Measurements from ENCODE around the gene PJVK. TPM values are rescaled to one million over a fixed set of nuclear protein-coding genes. Genes with fewer than 3 reads are reported as not detected.
A peak's percentile ranks its signal among the peaks of the same experiment; 100 is the strongest.

Gene PJVK
- total RNA-seq, 1 experiment from 2014 or later = 4.3 TPM

DNA sequence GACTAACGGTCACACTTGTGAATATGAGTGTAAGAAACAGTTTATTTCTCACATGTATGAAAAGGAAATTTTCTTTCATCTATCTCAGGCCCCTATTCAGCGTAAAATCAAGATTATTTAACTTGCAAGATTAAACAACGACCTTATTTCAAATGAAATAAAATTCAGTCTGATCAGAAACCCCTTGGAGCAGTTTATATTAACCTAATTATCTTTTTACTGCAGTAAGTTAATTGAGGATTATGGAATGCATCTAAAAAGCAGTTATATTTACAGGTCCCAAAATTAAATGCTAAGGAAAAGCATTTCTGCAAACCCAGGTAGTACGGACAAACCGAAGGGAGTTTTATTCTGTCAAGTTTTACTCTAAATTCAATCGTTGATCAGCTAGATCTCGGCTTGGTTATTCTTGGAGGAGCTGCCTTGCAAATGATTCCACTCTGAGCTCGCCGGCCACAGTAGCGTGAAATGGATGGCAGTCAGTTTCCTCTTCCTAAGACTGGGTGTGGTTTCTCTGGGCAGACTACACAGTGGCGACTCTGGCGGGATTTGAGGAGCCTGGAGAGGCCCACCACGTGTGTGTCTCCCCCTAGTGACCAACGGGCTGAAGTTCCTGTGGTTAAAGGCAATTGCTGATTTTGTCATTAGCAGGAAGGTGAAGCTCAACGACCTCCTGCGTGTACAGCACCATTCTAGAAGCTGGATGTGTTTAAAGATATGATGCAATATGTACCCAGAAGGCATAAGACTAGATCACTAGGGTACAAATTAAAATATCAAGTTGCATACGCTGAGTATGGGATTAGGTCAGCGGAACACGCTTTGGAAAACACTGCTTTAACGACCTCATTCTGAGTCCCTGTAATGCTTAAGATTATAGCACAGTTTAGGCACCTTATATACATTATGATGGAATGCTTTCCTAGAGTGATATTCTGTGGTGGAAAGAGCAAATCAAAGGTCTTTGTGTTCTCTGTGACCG is 36.6 kb upstream of the PJVK start:
- H3K27me3 Mint-ChIP-seq (ENCODE audit: unreplicated experiment) = no peaks in the 10 kb centered on the region
- BruUV-seq (replicated peaks) = TSS peak; percentile 91
- H3K27ac Mint-ChIP-seq (ENCODE audit: unreplicated experiment) = no peak overlapping the region
- peak; percentile 91 for DNase-seq
- H3K4me1 Mint-ChIP-seq (ENCODE audit: low read depth, unreplicated experiment) = no peaks in the 10 kb centered on the region
- CTCF ChIA-PET = interaction anchor here (0.5 to 2.3 kb wide), 14 partner anchors 11 to 302 kb away, joined by 3 to 10 read pairs (median 4); partner anchors contain the start of genes PJVK, PRKRA and RBM45
- peaks cover 9% of the 10 kb centered on the region for H3K36me3 Mint-ChIP-seq (ENCODE audit: insufficient read depth, unreplicated experiment)
- no peaks in the 10 kb centered on the region for H3K9me3 Mint-ChIP-seq (ENCODE audit: low read depth, unreplicated experiment)
- intact Hi-C loops (cut with micrococcal nuclease; ENCODE audit: unreplicated experiment) = loop anchor here (1.0 to 10.0 kb wide), 7 partner anchors 18 to 510 kb away; partner anchors contain the start of gene RBM45
- TF ChIP-seq, protein P1, sequence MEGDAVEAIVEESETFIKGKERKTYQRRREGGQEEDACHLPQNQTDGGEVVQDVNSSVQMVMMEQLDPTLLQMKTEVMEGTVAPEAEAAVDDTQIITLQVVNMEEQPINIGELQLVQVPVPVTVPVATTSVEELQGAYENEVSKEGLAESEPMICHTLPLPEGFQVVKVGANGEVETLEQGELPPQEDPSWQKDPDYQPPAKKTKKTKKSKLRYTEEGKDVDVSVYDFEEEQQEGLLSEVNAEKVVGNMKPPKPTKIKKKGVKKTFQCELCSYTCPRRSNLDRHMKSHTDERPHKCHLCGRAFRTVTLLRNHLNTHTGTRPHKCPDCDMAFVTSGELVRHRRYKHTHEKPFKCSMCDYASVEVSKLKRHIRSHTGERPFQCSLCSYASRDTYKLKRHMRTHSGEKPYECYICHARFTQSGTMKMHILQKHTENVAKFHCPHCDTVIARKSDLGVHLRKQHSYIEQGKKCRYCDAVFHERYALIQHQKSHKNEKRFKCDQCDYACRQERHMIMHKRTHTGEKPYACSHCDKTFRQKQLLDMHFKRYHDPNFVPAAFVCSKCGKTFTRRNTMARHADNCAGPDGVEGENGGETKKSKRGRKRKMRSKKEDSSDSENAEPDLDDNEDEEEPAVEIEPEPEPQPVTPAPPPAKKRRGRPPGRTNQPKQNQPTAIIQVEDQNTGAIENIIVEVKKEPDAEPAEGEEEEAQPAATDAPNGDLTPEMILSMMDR (IDR thresholded peaks at IDR 0.05; ENCODE audit: unreplicated experiment) = peak; percentile 89
- H3K4me3 Mint-ChIP-seq (ENCODE audit: low read depth, unreplicated experiment) = peak overlapping the region; percentile 97

DNA sequence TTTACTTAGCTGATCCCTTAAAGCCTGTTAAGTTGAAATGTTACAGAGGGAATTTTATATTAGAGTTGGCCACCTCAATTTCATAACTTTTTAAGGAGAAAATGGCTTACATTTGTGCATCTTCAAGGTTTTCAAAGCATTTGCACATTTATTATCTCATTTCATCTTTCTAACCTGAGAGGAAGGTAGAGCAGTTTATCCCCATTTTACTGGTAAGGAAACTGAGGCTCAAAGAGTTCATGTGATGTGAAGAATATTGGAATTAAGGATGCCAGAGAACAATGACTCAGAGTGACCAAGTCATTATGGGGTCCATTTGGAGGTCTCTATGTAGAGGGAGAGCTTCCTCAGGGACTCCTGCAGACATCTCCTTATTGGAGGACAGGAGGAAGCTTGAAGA is 35.2 kb upstream of the PJVK start:
- H3K4me1 Mint-ChIP-seq (ENCODE audit: low read depth, unreplicated experiment) = no peaks in the 10 kb centered on the region
- CTCF ChIA-PET = no interaction called here
- H3K27me3 Mint-ChIP-seq (ENCODE audit: unreplicated experiment) = no peaks in the 10 kb centered on the region
- peaks cover 9% of the 10 kb centered on the region for H3K36me3 Mint-ChIP-seq (ENCODE audit: insufficient read depth, unreplicated experiment)
- intact Hi-C loops (cut with micrococcal nuclease; ENCODE audit: unreplicated experiment) = loop anchor here (2.0 to 10.0 kb wide), 4 partner anchors 19 to 511 kb away; no protein-coding TSS in a partner anchor
- no peak for DNase-seq
- H3K4me3 Mint-ChIP-seq (ENCODE audit: low read depth, unreplicated experiment) = no peak overlapping the region
- BruUV-seq (replicated peaks) = no TSS peak
- no peak overlapping the region for H3K27ac Mint-ChIP-seq (ENCODE audit: unreplicated experiment)
- TF ChIP-seq, protein P1 (IDR thresholded peaks at IDR 0.05; ENCODE audit: unreplicated experiment) = no peak
- no peaks in the 10 kb centered on the region for H3K9me3 Mint-ChIP-seq (ENCODE audit: low read depth, unreplicated experiment)

DNA sequence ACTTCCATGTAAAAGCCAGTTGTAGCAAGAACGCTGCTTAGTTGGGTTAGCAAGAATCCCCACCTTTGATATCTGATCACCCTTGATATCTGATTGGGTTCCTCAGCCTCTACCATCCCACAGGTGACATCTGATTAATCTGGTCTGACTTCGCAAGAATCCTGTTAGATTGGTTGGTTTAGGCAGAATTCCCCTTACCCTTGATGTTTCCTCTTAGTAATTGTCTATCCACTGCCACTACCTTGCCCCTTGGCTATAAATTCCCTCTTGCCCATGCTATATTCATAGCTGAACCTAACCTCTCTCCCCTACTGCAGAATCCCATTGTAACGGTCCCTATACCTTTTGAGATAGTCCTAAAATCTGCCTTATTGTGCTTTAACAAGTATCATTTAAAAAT is 33.3 kb upstream of the PJVK start:
- Mint-ChIP-seq H3K9me3 (ENCODE audit: low read depth, unreplicated experiment) (no peaks in the 10 kb centered on the region), H3K27ac (ENCODE audit: unreplicated experiment) (no peak overlapping the region), H3K4me1 (ENCODE audit: low read depth, unreplicated experiment) (no peaks in the 10 kb centered on the region), H3K36me3 (ENCODE audit: insufficient read depth, unreplicated experiment) (peaks cover 9% of the 10 kb centered on the region), H3K27me3 (ENCODE audit: unreplicated experiment) (no peaks in the 10 kb centered on the region), H3K4me3 (ENCODE audit: low read depth, unreplicated experiment) (no peak overlapping the region)
- CTCF ChIA-PET = interaction anchor here (0.6 to 0.7 kb wide), 2 partner anchors 282 to 946 kb away, joined by 4 to 8 read pairs; no protein-coding TSS in a partner anchor
- intact Hi-C loops (cut with micrococcal nuclease; ENCODE audit: unreplicated experiment) = loop anchor here (5.0 to 10.0 kb wide), 3 partner anchors 211 to 513 kb away; no protein-coding TSS in a partner anchor
- TF ChIP-seq, protein P1 (IDR thresholded peaks at IDR 0.05; ENCODE audit: unreplicated experiment) = no peak
- no peak for DNase-seq
- no TSS peak for BruUV-seq (replicated peaks)

DNA sequence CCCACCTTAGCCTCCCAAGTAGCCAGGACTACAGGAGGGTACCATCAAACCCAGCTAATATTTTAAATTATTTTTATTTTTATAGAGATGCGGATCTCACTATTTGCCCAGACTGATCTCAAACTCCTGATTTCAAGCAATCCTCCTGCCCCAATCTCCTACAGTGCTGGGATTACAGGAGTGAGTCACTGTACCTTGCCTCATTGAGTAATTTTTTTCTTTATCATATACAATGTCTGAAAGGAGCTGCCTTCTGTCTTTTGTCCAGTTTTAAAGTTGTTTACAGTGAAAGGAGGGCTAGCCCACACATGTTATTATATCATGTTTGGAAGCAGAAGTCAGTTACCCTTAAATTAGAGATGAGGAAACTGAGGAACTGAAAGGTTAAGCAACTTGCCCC is 32.8 kb upstream of the PJVK start:
- Mint-ChIP-seq H3K4me3 (ENCODE audit: low read depth, unreplicated experiment) (no peak overlapping the region), H3K27me3 (ENCODE audit: unreplicated experiment) (no peaks in the 10 kb centered on the region), H3K27ac (ENCODE audit: unreplicated experiment) (no peak overlapping the region), H3K36me3 (ENCODE audit: insufficient read depth, unreplicated experiment) (peaks cover 6% of the 10 kb centered on the region), H3K9me3 (ENCODE audit: low read depth, unreplicated experiment) (no peaks in the 10 kb centered on the region), H3K4me1 (ENCODE audit: low read depth, unreplicated experiment) (no peaks in the 10 kb centered on the region)
- intact Hi-C loops (cut with micrococcal nuclease; ENCODE audit: unreplicated experiment) = loop anchor here (5.0 to 10.0 kb wide), 3 partner anchors 211 to 514 kb away; no protein-coding TSS in a partner anchor
- CTCF ChIA-PET = interaction anchor here (0.6 to 1.3 kb wide), 2 partner anchors 306 to 946 kb away, joined by 3 to 8 read pairs; partner anchors contain the start of gene RBM45
- BruUV-seq (replicated peaks) = no TSS peak
- DNase-seq = no peak
- TF ChIP-seq, protein P1 (IDR thresholded peaks at IDR 0.05; ENCODE audit: unreplicated experiment) = no peak

Data from Calu3 (cell line).